GM12878 (cell line): ENCODE measurements around the gene TOMM40. TPM values are rescaled to one million over a fixed set of nuclear protein-coding genes. Genes with fewer than 3 reads are reported as not detected.

Experiments
- ATAC-seq: fragments of 200-7000 bp; cut with Tn5 transposase; 3 replicates; pipeline ENCODE4 v1.9.1; 2020; ENCODE audit warnings: mild to moderate bottlenecking, moderate library complexity
- BruUV-seq: library from RNA; stranded (reverse); fragments of 400-500 nt; replicated peaks from 2 replicates; lab custom pipeline; 2021; lab: Mats Ljungman, UMichigan
- CTCF ChIA-PET: fragments of 300-600 bp; sonication (Branson Sonifier 250); formaldehyde crosslinking; extraction: SDS; loops from one replicate; lab custom pipeline; 2021; ENCODE audit warnings: inconsistent platforms; lab: Yijun Ruan, JAX
- POLR2A ChIA-PET: fragments of 350-600 bp; formaldehyde crosslinking; extraction: SDS; loops from one replicate; lab custom pipeline; 2021; ENCODE audit warnings: inconsistent platforms; lab: Charles Lee
- RAD21 ChIA-PET: fragments of 300-600 bp; sonication (Branson Sonifier 250); formaldehyde crosslinking; loops from one replicate; lab custom pipeline; 2023; ENCODE audit warnings: antibody characterized with exemption; ENCODE audit not compliant: unreplicated experiment; lab: Charles Lee
- SMC1A ChIA-PET: fragments of 300-600 bp; sonication (Branson Sonifier 250); formaldehyde crosslinking; loops from one replicate; lab custom pipeline; 2023; ENCODE audit not compliant: unreplicated experiment, uncharacterized antibody; lab: Charles Lee
- DNase-seq: peaks from one replicate; pipeline ENCODE4 v3.0.0-alpha.2; 2011; ENCODE audit warnings: low read depth, low spot score
- FAIRE-seq: peaks from 3 replicates; lab custom pipeline; 2011; peaks lifted over from hg19 to GRCh38; lab: Jason Lieb, UNC
- H2AFZ ChIP-seq: 2 replicates; pipeline ENCODE4 v1.6.0; 2011; ENCODE audit warnings: low read depth, low read length, control low read depth; ENCODE audit not compliant: control insufficient read depth
- H3K27ac ChIP-seq: 2 replicates; pipeline ENCODE4 v1.5.1; 2011; ENCODE audit warnings: control low read depth; ENCODE audit not compliant: control insufficient read depth, insufficient read depth
- H3K27me3 ChIP-seq, 2 experiments: replicated peaks in 1 of 2; 2 replicates each; pipeline versions ENCODE4 v1.6.0 to v1.6.1; 2011; ENCODE audit warnings: low read length in 1 of 2; ENCODE audit not compliant: control insufficient read depth in 2 of 2, insufficient read depth in 2 of 2
- H3K36me3 ChIP-seq, 2 experiments: 2 replicates each; pipeline ENCODE4 v1.5.1; 2011; ENCODE audit warnings: low read length in 1 of 2; ENCODE audit not compliant: control insufficient read depth in 2 of 2, insufficient read depth in 2 of 2
- H3K4me1 ChIP-seq: 2 replicates; pipeline ENCODE4 v1.6.1; 2011; ENCODE audit warnings: mild to moderate bottlenecking, low read length, moderate library complexity, mixed read lengths; ENCODE audit not compliant: control insufficient read depth, insufficient read depth
- H3K4me2 ChIP-seq: 2 replicates; pipeline ENCODE4 v1.6.0; 2011; ENCODE audit warnings: control low read depth; ENCODE audit not compliant: control insufficient read depth, insufficient read depth
- H3K4me3 ChIP-seq: fragments of 200-600 bp; sonication (generic); 2 replicates; pipeline ENCODE4 v1.5.1; 2016
- H3K79me2 ChIP-seq: 2 replicates; pipeline ENCODE4 v1.6.0; 2011; ENCODE audit warnings: low read length; ENCODE audit not compliant: control insufficient read depth, insufficient read depth
- H3K9ac ChIP-seq: 2 replicates; pipeline ENCODE4 v1.8.0; 2011; ENCODE audit warnings: low read length, control low read depth, mixed read lengths; ENCODE audit not compliant: control insufficient read depth, insufficient read depth
- H3K9me3 ChIP-seq: replicated peaks from 3 replicates; pipeline ENCODE4 v1.5.1; 2011; ENCODE audit warnings: mild to moderate bottlenecking, low read length; ENCODE audit not compliant: control insufficient read depth, insufficient read depth
- H4K20me1 ChIP-seq: 2 replicates; pipeline ENCODE4 v1.6.0; 2011; ENCODE audit not compliant: control insufficient read depth, insufficient read depth
- ETV6 ChIP-seq, 2 experiments: fragments of 450-650 bp in 1 of 2; IDR thresholded peaks in 1 of 2; conservative IDR thresholded peaks in 1 of 2; 2 replicates each; pipeline ENCODE4 v1.6.1; 2014; ENCODE audit warnings: antibody characterized with exemption in 1 of 2, borderline replicate concordance in 1 of 2, low read depth in 1 of 2, mild to moderate bottlenecking in 1 of 2, moderate library complexity in 1 of 2
- HDGF ChIP-seq: fragments of 450-650 bp; IDR thresholded peaks from 2 replicates; pipeline ENCODE4 v1.6.1; 2016; ENCODE audit warnings: antibody characterized with exemption
- HSF1 ChIP-seq: fragments of 150-350 bp; IDR thresholded peaks from 2 replicates; pipeline ENCODE4 v1.6.1; 2014; ENCODE audit warnings: mild to moderate bottlenecking, low read depth, low read length
- JUND ChIP-seq: IDR thresholded peaks from 2 replicates; pipeline ENCODE4 v1.6.1; 2012; ENCODE audit warnings: low read depth, mild to moderate bottlenecking, low read length, improper control_type of control experiment, moderate library complexity
- NBN ChIP-seq: fragments of 450-650 bp; IDR thresholded peaks from 2 replicates; pipeline ENCODE4 v1.6.1; 2016
- NFXL1 ChIP-seq: fragments of 450-650 bp; IDR thresholded peaks from 2 replicates; pipeline ENCODE4 v1.6.1; 2017; ENCODE audit warnings: antibody characterized with exemption, mild to moderate bottlenecking, borderline replicate concordance
- PML ChIP-seq: IDR thresholded peaks from 2 replicates; pipeline ENCODE4 v1.6.1; 2012; ENCODE audit warnings: low read length, inconsistent platforms
- POLR2AphosphoS2 ChIP-seq: IDR thresholded peaks from 2 replicates; pipeline ENCODE4 v1.6.1; 2011; ENCODE audit warnings: low read depth, mild to moderate bottlenecking, low read length, improper control_type of control experiment, moderate library complexity
- WGBS: methylation state at CpG from one replicate; pipeline ENCODE4 v1.1.6; 2016; ENCODE audit warnings: low lambda C conversion rate; ENCODE audit not compliant: insufficient replicate concordance, insufficient coverage; ENCODE audit errors: missing lambda C conversion rate; 5-methylcytosine and 5-hydroxymethylcytosine counted together
- in situ Hi-C: fragments of 300-500 bp; cut with MboI; formaldehyde crosslinking; loops from 9 replicates; pipeline ENCODE4 v1.14.3; 2018; ENCODE audit warnings: mixed read lengths
- intact Hi-C: fragments of 100-400 bp; cut with micrococcal nuclease; formaldehyde crosslinking; loops from one replicate; pipeline ENCODE4 v1.14.2; 2022; ENCODE audit not compliant: unreplicated experiment
- polyA plus RNA-seq, 11 experiments: library from polyadenylated mRNA; depleted of rRNA in 4 of 11; unstranded in 6 of 11; stranded (reverse) in 5 of 11; fragments of >200 nt; fragmentation: Nextera tagmentation in 4 of 11; fragmentation: Illumina TruSeq in 1 of 11; extraction: Ambion mirVana in 4 of 11; extraction: Trizol in 1 of 11; gene quantifications; 1 replicate in 1 of 11; 2 replicates in 10 of 11; pipeline versions ENCODE4 v1.2.1 to v1.2.3, GENCODE V29; 2011 to 2016; ENCODE audit warnings: inconsistent platforms in 2 of 11, missing spikeins in 2 of 11, low read depth in 1 of 11
- total RNA-seq, 4 experiments: library from RNA; depleted of rRNA in 3 of 4; stranded (reverse); fragments of >200 nt in 3 of 4; fragmentation: Illumina TruSeq in 1 of 4; extraction: Trizol in 1 of 4; gene quantifications; 2 replicates each; pipeline versions ENCODE4 v1.2.1 to v1.2.3, GENCODE V29; 2013 to 2021
- TF ChIP-seq, protein P1 (sequence below): fragments of 450-650 bp; IDR thresholded peaks from 2 replicates; pipeline ENCODE4 v1.6.1; 2017; ENCODE audit warnings: mild to moderate bottlenecking, moderate library complexity
- TF ChIP-seq, protein P2 (sequence below): IDR thresholded peaks from 2 replicates; pipeline ENCODE4 v1.6.1; 2011; ENCODE audit warnings: low read depth, mild to moderate bottlenecking, low read length, moderate library complexity, borderline replicate concordance; ENCODE audit errors: extremely low read depth
- TF ChIP-seq, protein P3 (sequence below): fragments of 450-650 bp; IDR thresholded peaks from 2 replicates; pipeline ENCODE4 v1.6.1; 2016; ENCODE audit warnings: mild to moderate bottlenecking

The TOMM40 gene
- total and polyA plus RNA-seq, 10 of the 15 experiments (the other 5 are each of a cell fraction or from before 2014, with no cell fraction given): 0.85 to 221 (median 99.9) TPM

DNA sequence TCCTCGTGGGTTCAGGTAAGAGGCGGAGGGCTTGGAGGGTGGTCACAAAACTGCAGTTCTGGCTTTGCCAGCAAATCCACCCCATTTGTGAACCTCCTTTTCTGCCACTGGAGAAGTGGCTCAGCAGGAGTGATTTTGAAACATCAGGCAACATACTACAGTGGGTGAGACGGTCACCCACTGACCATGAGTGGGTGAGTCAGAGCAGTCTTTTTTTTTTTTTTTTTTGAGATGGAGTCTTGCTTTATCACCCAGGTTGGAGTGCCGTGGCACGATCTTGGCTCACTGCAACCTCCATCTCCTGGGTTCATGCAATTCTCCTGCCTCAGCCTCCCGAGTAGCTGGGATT lies 3.0 kb downstream of the TOMM40 start (continued):
- TF ChIP-seq, protein P1, sequence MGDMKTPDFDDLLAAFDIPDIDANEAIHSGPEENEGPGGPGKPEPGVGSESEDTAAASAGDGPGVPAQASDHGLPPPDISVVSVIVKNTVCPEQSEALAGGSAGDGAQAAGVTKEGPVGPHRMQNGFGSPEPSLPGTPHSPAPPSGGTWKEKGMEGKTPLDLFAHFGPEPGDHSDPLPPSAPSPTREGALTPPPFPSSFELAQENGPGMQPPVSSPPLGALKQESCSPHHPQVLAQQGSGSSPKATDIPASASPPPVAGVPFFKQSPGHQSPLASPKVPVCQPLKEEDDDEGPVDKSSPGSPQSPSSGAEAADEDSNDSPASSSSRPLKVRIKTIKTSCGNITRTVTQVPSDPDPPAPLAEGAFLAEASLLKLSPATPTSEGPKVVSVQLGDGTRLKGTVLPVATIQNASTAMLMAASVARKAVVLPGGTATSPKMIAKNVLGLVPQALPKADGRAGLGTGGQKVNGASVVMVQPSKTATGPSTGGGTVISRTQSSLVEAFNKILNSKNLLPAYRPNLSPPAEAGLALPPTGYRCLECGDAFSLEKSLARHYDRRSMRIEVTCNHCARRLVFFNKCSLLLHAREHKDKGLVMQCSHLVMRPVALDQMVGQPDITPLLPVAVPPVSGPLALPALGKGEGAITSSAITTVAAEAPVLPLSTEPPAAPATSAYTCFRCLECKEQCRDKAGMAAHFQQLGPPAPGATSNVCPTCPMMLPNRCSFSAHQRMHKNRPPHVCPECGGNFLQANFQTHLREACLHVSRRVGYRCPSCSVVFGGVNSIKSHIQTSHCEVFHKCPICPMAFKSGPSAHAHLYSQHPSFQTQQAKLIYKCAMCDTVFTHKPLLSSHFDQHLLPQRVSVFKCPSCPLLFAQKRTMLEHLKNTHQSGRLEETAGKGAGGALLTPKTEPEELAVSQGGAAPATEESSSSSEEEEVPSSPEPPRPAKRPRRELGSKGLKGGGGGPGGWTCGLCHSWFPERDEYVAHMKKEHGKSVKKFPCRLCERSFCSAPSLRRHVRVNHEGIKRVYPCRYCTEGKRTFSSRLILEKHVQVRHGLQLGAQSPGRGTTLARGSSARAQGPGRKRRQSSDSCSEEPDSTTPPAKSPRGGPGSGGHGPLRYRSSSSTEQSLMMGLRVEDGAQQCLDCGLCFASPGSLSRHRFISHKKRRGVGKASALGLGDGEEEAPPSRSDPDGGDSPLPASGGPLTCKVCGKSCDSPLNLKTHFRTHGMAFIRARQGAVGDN: no peak
- TF ChIP-seq, all 136 proteins: peak for 0

GRCh38 chr19:44894946-44895345 lies 3.9 kb downstream of the TOMM40 start:
- ATAC-seq: no peak
- TF ChIP-seq PML (no peak), NBN (no peak), NFXL1 (no peak), HSF1 (no peak), ETV6 (conservative IDR thresholded peaks at IDR 0.05 in 1 of 2, IDR thresholded peaks at IDR 0.05 in 1 of 2; ENCODE audit: borderline replicate concordance in 1 of 2, low read depth in 1 of 2) (no peak), POLR2AphosphoS2 (no peak), HDGF (no peak), JUND (no peak)
- TF ChIP-seq, protein P2, sequence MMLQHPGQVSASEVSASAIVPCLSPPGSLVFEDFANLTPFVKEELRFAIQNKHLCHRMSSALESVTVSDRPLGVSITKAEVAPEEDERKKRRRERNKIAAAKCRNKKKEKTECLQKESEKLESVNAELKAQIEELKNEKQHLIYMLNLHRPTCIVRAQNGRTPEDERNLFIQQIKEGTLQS: no peak
- TF ChIP-seq, protein P3, sequence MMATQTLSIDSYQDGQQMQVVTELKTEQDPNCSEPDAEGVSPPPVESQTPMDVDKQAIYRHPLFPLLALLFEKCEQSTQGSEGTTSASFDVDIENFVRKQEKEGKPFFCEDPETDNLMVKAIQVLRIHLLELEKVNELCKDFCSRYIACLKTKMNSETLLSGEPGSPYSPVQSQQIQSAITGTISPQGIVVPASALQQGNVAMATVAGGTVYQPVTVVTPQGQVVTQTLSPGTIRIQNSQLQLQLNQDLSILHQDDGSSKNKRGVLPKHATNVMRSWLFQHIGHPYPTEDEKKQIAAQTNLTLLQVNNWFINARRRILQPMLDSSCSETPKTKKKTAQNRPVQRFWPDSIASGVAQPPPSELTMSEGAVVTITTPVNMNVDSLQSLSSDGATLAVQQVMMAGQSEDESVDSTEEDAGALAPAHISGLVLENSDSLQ: no peak

More at GRCh38 chr19:44894946-44895345, 3.9 kb downstream of the TOMM40 start:
- H3K27ac ChIP-seq: no peak overlapping the region
- intact Hi-C loops (loop anchor here (5.0 kb wide), 1 partner anchor 48 kb away; the partner anchor contains the start of gene NECTIN2), in situ Hi-C loops (no loop called here)
- peaks cover 32% of the 10 kb centered on the region for H3K79me2 ChIP-seq
- SMC1A ChIA-PET: no interaction called here
- RAD21 ChIA-PET: no interaction called here
- no peaks in the 10 kb centered on the region for H3K27me3 ChIP-seq
- no peaks in the 10 kb centered on the region for H4K20me1 ChIP-seq
- POLR2A ChIA-PET: interaction anchor here (0.5 kb wide), 2 partner anchors 611 to 698 kb away, joined by 4 to 6 read pairs; no protein-coding TSS in a partner anchor
- 85% methylated on average over 9 of the region's 9 CpGs for WGBS
- H3K4me3 ChIP-seq: no peak overlapping the region
- no peak overlapping the region for H3K9ac ChIP-seq
- H2AFZ ChIP-seq: no peak overlapping the region
- H3K4me1 ChIP-seq: peaks cover 14% of the 10 kb centered on the region
- CTCF ChIA-PET: no interaction called here
- BruUV-seq: no TSS peak
- DNase-seq: no peak
- no peak overlapping the region for H3K4me2 ChIP-seq
- H3K9me3 ChIP-seq: no peaks in the 10 kb centered on the region
- H3K36me3 ChIP-seq: peaks cover 5 to 23% of the 10 kb centered on the region in 2 experiments; a peak in 3 of 4 replicates
- FAIRE-seq: no peak
